Mesothelial cell of epicardium (in vitro differentiated cells): ENCODE results near the gene SOX6. TPM values are rescaled to one million over a fixed set of nuclear protein-coding genes. Genes with fewer than 3 reads are reported as not detected.
A peak's percentile ranks its signal among the peaks of the same experiment; 100 is the strongest.

Source experiments
- DNase-seq, 2 experiments: peaks; one replicate each; pipeline ENCODE4 v3.0.0; 2021; ENCODE audit warnings: low spot score in 2 of 2; ENCODE audit not compliant: unreplicated experiment in 2 of 2
- H3K27ac Mint-ChIP-seq: 2 replicates; pipeline ENCODE4 v1.8.0; 2021; ENCODE audit warnings: mixed read lengths
- H3K27me3 Mint-ChIP-seq: 2 replicates; pipeline ENCODE4 v1.8.0; 2021; ENCODE audit warnings: low read depth, mixed read lengths
- H3K36me3 Mint-ChIP-seq: 2 replicates; pipeline ENCODE4 v1.8.0; 2021; ENCODE audit warnings: mixed read lengths
- H3K4me1 Mint-ChIP-seq: 2 replicates; pipeline ENCODE4 v1.8.0; 2021; ENCODE audit warnings: mixed read lengths
- H3K4me3 Mint-ChIP-seq: 2 replicates; pipeline ENCODE4 v1.8.0; 2021; ENCODE audit warnings: mild to moderate bottlenecking, moderate library complexity, mixed read lengths
- H3K9me3 Mint-ChIP-seq: 2 replicates; pipeline ENCODE4 v1.8.0; 2021; ENCODE audit warnings: mixed read lengths
- total RNA-seq: library from RNA; stranded (reverse); gene quantifications from 3 replicates; pipeline ENCODE4 v1.2.1, GENCODE V29; 2021
- TF ChIP-seq, protein P1 (sequence below): fragments of 200-600 bp; sonication (generic); IDR thresholded peaks from one replicate; pipeline ENCODE4 v1.5.0; 2021; ENCODE audit warnings: antibody characterized with exemption; ENCODE audit not compliant: unreplicated experiment

Gene SOX6
- total RNA-seq, 1 donor from 2014 or later, result 46.4 TPM

- no peaks in the 10 kb centered on the region for H3K27me3 Mint-ChIP-seq
- no peaks in the 10 kb centered on the region for H3K36me3 Mint-ChIP-seq
- TF ChIP-seq, protein P1, sequence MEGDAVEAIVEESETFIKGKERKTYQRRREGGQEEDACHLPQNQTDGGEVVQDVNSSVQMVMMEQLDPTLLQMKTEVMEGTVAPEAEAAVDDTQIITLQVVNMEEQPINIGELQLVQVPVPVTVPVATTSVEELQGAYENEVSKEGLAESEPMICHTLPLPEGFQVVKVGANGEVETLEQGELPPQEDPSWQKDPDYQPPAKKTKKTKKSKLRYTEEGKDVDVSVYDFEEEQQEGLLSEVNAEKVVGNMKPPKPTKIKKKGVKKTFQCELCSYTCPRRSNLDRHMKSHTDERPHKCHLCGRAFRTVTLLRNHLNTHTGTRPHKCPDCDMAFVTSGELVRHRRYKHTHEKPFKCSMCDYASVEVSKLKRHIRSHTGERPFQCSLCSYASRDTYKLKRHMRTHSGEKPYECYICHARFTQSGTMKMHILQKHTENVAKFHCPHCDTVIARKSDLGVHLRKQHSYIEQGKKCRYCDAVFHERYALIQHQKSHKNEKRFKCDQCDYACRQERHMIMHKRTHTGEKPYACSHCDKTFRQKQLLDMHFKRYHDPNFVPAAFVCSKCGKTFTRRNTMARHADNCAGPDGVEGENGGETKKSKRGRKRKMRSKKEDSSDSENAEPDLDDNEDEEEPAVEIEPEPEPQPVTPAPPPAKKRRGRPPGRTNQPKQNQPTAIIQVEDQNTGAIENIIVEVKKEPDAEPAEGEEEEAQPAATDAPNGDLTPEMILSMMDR, result no peak
- no peak for DNase-seq
- H3K27ac Mint-ChIP-seq, result no peak overlapping the region
- peaks cover 62% of the 10 kb centered on the region for H3K4me1 Mint-ChIP-seq
- H3K4me3 Mint-ChIP-seq, result no peak overlapping the region
- H3K9me3 Mint-ChIP-seq, result no peaks in the 10 kb centered on the region
These were observed 241.1 kb downstream of the SOX6 start for GRCh38 chr11:16114978-16115871.

DNA sequence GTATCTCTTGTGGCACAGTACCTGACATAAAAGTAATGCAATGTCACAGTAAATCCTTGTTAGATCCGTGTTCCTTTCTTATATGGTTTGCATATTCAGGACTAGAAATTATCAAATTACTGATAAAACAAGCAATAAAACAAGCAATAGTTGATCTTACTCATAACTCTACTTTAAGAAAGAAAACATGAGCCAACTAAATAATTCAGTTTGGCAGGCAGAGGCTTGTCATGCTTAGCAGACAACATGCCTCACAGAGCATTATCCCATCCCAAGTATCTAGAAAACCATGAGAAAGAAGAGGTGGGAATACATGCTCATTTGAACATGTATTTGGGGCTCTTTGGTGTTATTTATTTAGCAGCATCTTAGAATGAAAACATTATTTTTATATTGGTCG lies 241.9 kb downstream of the SOX6 start:
- TF ChIP-seq, protein P1, result no peak
- H3K4me1 Mint-ChIP-seq, result peaks cover 59% of the 10 kb centered on the region
- no peaks in the 10 kb centered on the region for H3K9me3 Mint-ChIP-seq
- H3K36me3 Mint-ChIP-seq, result no peaks in the 10 kb centered on the region
- no peaks in the 10 kb centered on the region for H3K27me3 Mint-ChIP-seq
- H3K4me3 Mint-ChIP-seq, result no peak overlapping the region
- H3K27ac Mint-ChIP-seq, result no peak overlapping the region
- no peak for DNase-seq

GRCh38 chr11:16111690-16112089 lies 244.7 kb downstream of the SOX6 start:
- Mint-ChIP-seq H3K27ac (peak overlapping the region; percentile 70), H3K4me1 (peaks cover 46% of the 10 kb centered on the region), H3K4me3 (no peak overlapping the region), H3K9me3 (peaks cover 4% of the 10 kb centered on the region), H3K27me3 (no peaks in the 10 kb centered on the region), H3K36me3 (peaks cover 2% of the 10 kb centered on the region)
- no peak for DNase-seq
- TF ChIP-seq, protein P1, result no peak

DNA sequence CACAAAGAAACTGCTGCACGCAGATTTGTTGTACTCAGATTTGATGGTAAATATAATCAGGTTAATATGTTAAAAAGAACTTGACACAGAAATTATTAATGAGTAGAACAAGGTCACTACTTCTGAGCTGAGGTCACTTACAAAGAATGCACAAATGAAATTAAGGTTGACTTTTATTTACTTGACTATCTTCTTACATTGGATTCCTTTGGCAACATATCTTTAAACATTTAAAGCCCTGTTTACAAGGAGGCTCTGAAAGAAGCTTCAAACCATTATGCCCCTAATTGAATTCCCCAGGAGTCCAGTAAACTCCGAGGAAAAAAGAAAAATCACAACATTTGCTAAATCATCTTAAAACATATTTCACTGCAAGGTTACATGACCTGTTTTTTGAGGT lies 245.5 kb downstream of the SOX6 start:
- Mint-ChIP-seq H3K27ac (peak overlapping the region; percentile 41), H3K27me3 (no peaks in the 10 kb centered on the region), H3K4me3 (no peak overlapping the region), H3K36me3 (peaks cover 8% of the 10 kb centered on the region), H3K9me3 (peaks cover 12% of the 10 kb centered on the region), H3K4me1 (peaks cover 46% of the 10 kb centered on the region)
- no peak for DNase-seq
- TF ChIP-seq, protein P1, result no peak

DNA sequence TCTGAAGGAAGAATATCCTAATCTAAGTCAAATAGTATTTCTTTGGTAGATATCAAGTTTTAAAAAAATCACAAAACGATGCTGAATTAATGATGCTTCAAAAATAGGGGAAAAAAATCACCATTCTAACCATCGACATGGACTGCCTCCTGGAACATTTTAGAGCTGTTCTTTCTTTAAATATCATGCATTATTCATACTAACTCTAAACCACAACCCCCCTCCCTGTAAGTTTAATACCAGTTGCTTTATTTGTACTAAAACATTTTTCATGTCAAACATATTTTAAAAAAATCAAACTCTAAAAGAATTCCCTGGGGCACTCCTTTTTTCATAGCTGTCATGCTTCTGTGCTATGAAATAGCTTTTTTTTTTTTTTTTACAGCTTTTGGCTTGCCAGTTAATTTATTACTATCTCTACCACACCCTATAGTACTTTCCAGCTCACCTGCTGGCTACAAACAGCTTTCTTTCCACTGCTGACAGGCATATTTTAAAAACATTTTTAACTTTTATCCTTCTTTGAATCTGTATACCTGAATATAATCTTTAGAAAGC lies 256.9 kb downstream of the SOX6 start:
- H3K4me3 Mint-ChIP-seq, result no peak overlapping the region
- no peaks in the 10 kb centered on the region for H3K27me3 Mint-ChIP-seq
- peaks cover 15% of the 10 kb centered on the region for H3K36me3 Mint-ChIP-seq
- TF ChIP-seq, protein P1, result no peak
- peaks cover 47% of the 10 kb centered on the region for H3K4me1 Mint-ChIP-seq
- peaks cover 17% of the 10 kb centered on the region for H3K9me3 Mint-ChIP-seq
- no peak for DNase-seq
- peak overlapping the region; percentile 77 for H3K27ac Mint-ChIP-seq
